K562 (cell line): ENCODE results near the gene MPRIP. TPM values are rescaled to one million over a fixed set of nuclear protein-coding genes. Genes with fewer than 3 reads are reported as not detected.
A peak's percentile ranks its signal among the peaks of the same experiment; 100 is the strongest.

ENCODE experiments used
- ATAC-seq: fragments of 200-7000 bp; cut with Tn5 transposase; 3 replicates; pipeline ENCODE4 v1.9.1; 2020; ENCODE audit warnings: moderate library complexity
- BruUV-seq: library from RNA; stranded (reverse); fragments of 400-500 nt; replicated peaks from 2 replicates; lab custom pipeline; 2021; lab: Mats Ljungman, UMichigan
- CTCF ChIA-PET: fragments of 300-600 bp; formaldehyde crosslinking; extraction: SDS; loops from one replicate; lab custom pipeline; 2021; ENCODE audit warnings: low intra/inter-chr PET ratio; lab: Yijun Ruan, JAX
- POLR2A ChIA-PET: fragments of 300-600, 350-650 bp; sonication (Branson Sonifier 250); formaldehyde crosslinking; extraction: SDS; loops from one replicate; lab custom pipeline; 2021; ENCODE audit warnings: antibody characterized with exemption, inconsistent platforms; lab: Yijun Ruan, JAX
- DNase-seq, 4 experiments: peaks; one replicate each; pipeline versions ENCODE4 v3.0.0 to v3.0.0-alpha.2; 2011 to 2018; ENCODE audit warnings: low spot score in 3 of 4, mixed read lengths in 3 of 4; ENCODE audit errors: extremely low read depth in 1 of 4
- FAIRE-seq: peaks from 2 replicates; lab custom pipeline; 2011; peaks lifted over from hg19 to GRCh38; lab: Jason Lieb, UNC
- H2AFZ ChIP-seq: 2 replicates; pipeline ENCODE4 v1.6.0; 2011; ENCODE audit warnings: low read depth, low read length, control low read depth, inconsistent platforms
- H3K27ac ChIP-seq: fragments of 200-600 bp; 3 replicates; pipeline ENCODE4 v1.8.0; 2011; ENCODE audit warnings: low read depth, mild to moderate bottlenecking, control low read depth, inconsistent platforms, low read length, moderate library complexity, mixed read lengths; ENCODE audit errors: extremely low read depth
- H3K27me3 ChIP-seq, 2 experiments: fragments of 300-600 bp in 1 of 2; 2 replicates in 1 of 2; 3 replicates in 1 of 2; pipeline versions ENCODE4 v1.6.0 to v1.8.0; 2011; ENCODE audit warnings: inconsistent platforms in 2 of 2, low read length in 2 of 2, mild to moderate bottlenecking in 1 of 2, mixed read lengths in 1 of 2, moderate library complexity in 1 of 2; ENCODE audit not compliant: control insufficient read depth in 2 of 2, insufficient read depth in 2 of 2
- H3K36me3 ChIP-seq: fragments of 300-600 bp; 3 replicates; pipeline ENCODE4 v1.8.0; 2011; ENCODE audit warnings: mild to moderate bottlenecking, low read length, inconsistent platforms; ENCODE audit not compliant: control insufficient read depth, insufficient read depth
- H3K4me1 ChIP-seq, 2 experiments: fragments of 200-600 bp in 1 of 2; replicated peaks in 1 of 2; 2 replicates in 1 of 2; 3 replicates in 1 of 2; pipeline versions ENCODE4 v1.5.1 to v1.8.0; 2011; ENCODE audit warnings: inconsistent platforms in 2 of 2, low read length in 2 of 2, mild to moderate bottlenecking in 1 of 2, mixed read lengths in 1 of 2, moderate library complexity in 1 of 2; ENCODE audit not compliant: control insufficient read depth in 2 of 2, insufficient read depth in 2 of 2
- H3K4me2 ChIP-seq: 2 replicates; pipeline ENCODE4 v1.6.1; 2011; ENCODE audit warnings: low read length, control low read depth, inconsistent platforms, mixed read lengths; ENCODE audit not compliant: insufficient read depth
- H3K4me3 ChIP-seq: fragments of 200-600 bp; sonication (generic), shearing (Covaris generic); 2 replicates; pipeline ENCODE4 v1.5.1; 2016; ENCODE audit warnings: control low read depth, inconsistent platforms
- H3K79me2 ChIP-seq: fragments of 200-600 bp; 3 replicates; pipeline ENCODE4 v1.8.0; 2011; ENCODE audit warnings: low read length, inconsistent platforms; ENCODE audit not compliant: control insufficient read depth, insufficient read depth
- H3K9ac ChIP-seq, 2 experiments: 2 replicates each; pipeline versions ENCODE4 v1.6.0 to v1.6.1; 2011; ENCODE audit warnings: low read depth in 2 of 2, low read length in 2 of 2, control low read depth in 1 of 2, inconsistent platforms in 1 of 2, mild to moderate bottlenecking in 1 of 2, mixed read lengths in 1 of 2; ENCODE audit not compliant: insufficient read depth in 1 of 2
- H3K9me1 ChIP-seq: one replicate; pipeline ENCODE4 v1.6.0; 2011; ENCODE audit warnings: inconsistent platforms, mild to moderate bottlenecking, low read length, moderate library complexity; ENCODE audit not compliant: control insufficient read depth, insufficient read depth
- H3K9me3 ChIP-seq: replicated peaks from 2 replicates; pipeline ENCODE4 v1.5.1; 2011; ENCODE audit warnings: low read depth, low read length, inconsistent platforms; ENCODE audit not compliant: control insufficient read depth, insufficient read depth
- H4K20me1 ChIP-seq: replicated peaks from 2 replicates; pipeline ENCODE4 v1.6.1; 2011; ENCODE audit warnings: low read length, inconsistent platforms, mixed read lengths; ENCODE audit not compliant: control insufficient read depth, insufficient read depth
- COPS2 ChIP-seq: fragments of 450-650 bp; conservative IDR thresholded peaks from 2 replicates; pipeline ENCODE4 v1.6.1; 2016; ENCODE audit warnings: mild to moderate bottlenecking, moderate library complexity
- CSDE1 ChIP-seq, 2 experiments: fragments of 450-650 bp; IDR thresholded peaks; 2 replicates each; pipeline ENCODE4 v1.6.1; 2016; ENCODE audit warnings: mild to moderate bottlenecking in 1 of 2
- FOXK2 ChIP-seq, 2 experiments: fragments of 450-650 bp; IDR thresholded peaks in 1 of 2; conservative IDR thresholded peaks in 1 of 2; 2 replicates each; pipeline ENCODE4 v1.6.1; 2016; ENCODE audit warnings: low read depth in 2 of 2, mild to moderate bottlenecking in 1 of 2
- MXI1 ChIP-seq: IDR thresholded peaks from 2 replicates; pipeline ENCODE4 v1.6.1; 2011; ENCODE audit warnings: low read depth, mild to moderate bottlenecking, improper control_type of control experiment, low read length
- POLR2G ChIP-seq: fragments of 200-400 bp; formaldehyde crosslinking; IDR thresholded peaks from 2 replicates; pipeline ENCODE4 v1.6.1; 2017; ENCODE audit warnings: low read depth, mild to moderate bottlenecking, antibody characterized with exemption, low read length, moderate library complexity
- RFX7 ChIP-seq: fragments of 250-450 bp; sonication (Bioruptor Pico); IDR thresholded peaks from 2 replicates; pipeline ENCODE4 v1.5.1; 2021; ENCODE audit warnings: mild to moderate bottlenecking
- ZFX ChIP-seq: sonication (generic); formaldehyde crosslinking; IDR thresholded peaks from 2 replicates; pipeline ENCODE4 v1.8.0; 2022; ENCODE audit warnings: mild to moderate bottlenecking, missing genetic modification reagents, moderate library complexity
- ZNF184 ChIP-seq: sonication (generic); formaldehyde crosslinking; IDR thresholded peaks from 2 replicates; pipeline ENCODE4 v1.5.0; 2020; ENCODE audit warnings: missing genetic modification reagents
- WGBS: fragments of 100-300 bp; shearing (Covaris generic); methylation state at CpG from one replicate; pipeline ENCODE4 v1.1.6; 2016; ENCODE audit warnings: low coverage, mixed read lengths; ENCODE audit not compliant: insufficient coverage; ENCODE audit errors: missing lambda C conversion rate; 5-methylcytosine and 5-hydroxymethylcytosine counted together
- in situ Hi-C: fragments of 300-500 bp; cut with MboI; formaldehyde crosslinking; loops from 4 replicates; pipeline ENCODE4 v1.15.0; 2018; ENCODE audit warnings: inconsistent platforms, mixed read lengths
- intact Hi-C: fragments of 100-400 bp; cut with micrococcal nuclease; formaldehyde crosslinking; loops from 2 replicates; pipeline ENCODE4 v1.14.2; 2022
- polyA plus RNA-seq, 8 experiments: library from polyadenylated mRNA; depleted of rRNA in 4 of 8; stranded (reverse) in 5 of 8; unstranded in 3 of 8; fragments of >200 nt; fragmentation: Nextera tagmentation in 2 of 8; fragmentation: Illumina TruSeq in 1 of 8; extraction: Ambion mirVana in 2 of 8; extraction: Trizol in 1 of 8; gene quantifications; 2 replicates each; pipeline versions ENCODE4 v1.2.1 to v1.2.3, GENCODE V29; 2011 to 2014; ENCODE audit warnings: inconsistent platforms in 1 of 8, missing spikeins in 1 of 8
- total RNA-seq, 7 experiments: library from RNA; depleted of rRNA in 6 of 7; stranded (reverse); fragments of >200 nt in 6 of 7; fragmentation: Illumina TruSeq in 2 of 7; extraction: Trizol in 2 of 7; gene quantifications; 2 replicates each; pipeline versions ENCODE4 v1.2.1 to v1.2.3, GENCODE V29; 2011 to 2021; ENCODE audit warnings: low replicate concordance in 1 of 7
- TF ChIP-seq, protein P1 (sequence below): fragments of 450-650 bp; IDR thresholded peaks from 2 replicates; pipeline ENCODE4 v1.6.1; 2016; ENCODE audit warnings: mild to moderate bottlenecking
- TF ChIP-seq, protein P2 (sequence below): fragments of 450-650 bp; IDR thresholded peaks from 2 replicates; pipeline ENCODE4 v1.6.1; 2018; ENCODE audit not compliant: partially characterized antibody

The MPRIP gene
- total and polyA plus RNA-seq, 9 of the 15 experiments (the other 6 are each of a cell fraction or from before 2014, with no cell fraction given), result 10.0 to 72.6 (median 30.1) TPM

DNA sequence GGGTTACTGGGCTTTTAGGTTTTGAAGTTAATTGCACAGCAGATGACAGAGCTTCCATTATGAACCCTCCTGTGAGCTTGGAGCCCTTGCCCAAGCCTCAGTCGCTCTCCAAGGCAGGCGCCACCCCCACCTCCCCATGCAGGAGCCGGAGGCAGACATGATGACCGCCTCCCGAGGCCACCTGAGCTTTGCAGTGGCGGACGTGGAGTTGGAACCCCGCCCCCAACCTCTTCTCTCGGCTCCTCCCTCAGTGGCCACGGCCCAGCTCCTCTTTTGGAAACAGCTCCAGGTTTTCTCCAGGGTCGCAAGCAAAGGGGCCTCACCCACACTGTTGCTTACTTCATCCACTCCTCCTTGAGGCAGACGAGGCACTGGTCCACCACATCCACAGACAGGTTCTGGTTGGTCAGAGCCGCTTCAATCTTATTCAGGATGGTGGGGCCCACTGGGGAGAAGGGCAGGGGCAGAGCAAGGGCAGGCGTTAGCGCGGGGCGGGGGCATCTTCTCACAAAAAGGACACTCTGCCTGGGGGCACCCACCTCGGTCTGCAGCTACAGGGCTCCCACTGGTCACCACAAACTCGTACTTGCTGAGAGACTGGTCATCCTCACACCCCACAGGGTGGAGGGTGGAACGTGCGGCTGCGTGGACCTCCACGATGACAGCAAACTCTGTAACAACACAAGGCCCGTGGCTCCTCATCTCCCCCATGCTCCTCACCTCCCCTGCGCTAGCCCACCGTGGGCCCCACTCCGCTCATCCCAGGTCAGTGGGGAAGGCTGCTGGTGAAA is 172.6 kb downstream of the MPRIP start:
- POLR2A ChIA-PET, result interaction anchor here (0.8 to 1.6 kb wide), 2 partner anchors 8 to 10 kb away, joined by 3 to 4 read pairs; no protein-coding TSS in a partner anchor
- FAIRE-seq, result no peak
- intact Hi-C loops, result no loop called here

DNA sequence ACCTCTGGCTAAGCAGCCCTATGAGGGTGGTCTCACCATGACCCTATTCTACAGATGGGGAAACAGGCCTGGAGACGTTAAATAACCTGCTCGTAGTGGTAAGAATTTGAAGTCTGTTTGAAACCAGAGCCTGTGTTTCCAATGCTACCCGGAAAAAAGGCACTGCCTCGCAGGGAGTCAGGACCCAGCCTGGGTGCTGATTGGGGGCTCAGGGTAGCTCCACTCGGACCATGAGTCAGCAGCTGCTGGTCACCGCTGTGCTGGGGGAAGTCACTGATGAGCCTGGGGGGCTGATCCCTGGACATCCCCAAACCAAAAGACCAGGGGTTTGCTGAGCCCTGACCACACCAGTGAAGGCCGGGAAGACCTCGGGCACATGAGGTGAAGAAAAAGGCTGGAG is 173.3 kb downstream of the MPRIP start:
- 77% methylated on average over 6 of the region's 8 CpGs for WGBS
- no peak for FAIRE-seq
- peaks cover 0 to 11% of the 10 kb centered on the region in 2 experiments; a peak in 2 of 5 replicates for H3K4me1 ChIP-seq
- ChIA-PET POLR2A (no interaction called here), CTCF (no interaction called here)
- in situ Hi-C loops, result no loop called here
- H3K4me2 ChIP-seq, result no peak overlapping the region
- H4K20me1 ChIP-seq, result no peaks in the 10 kb centered on the region; the same call in 1 of the 2 replicates
- H3K9ac ChIP-seq, result 0 out of 4 replicates have a peak overlapping the region, but pooled peaks of 1 of the 2 experiments have one; percentile 52
- ATAC-seq, result no peak
- DNase-seq, result no peak
- H3K27me3 ChIP-seq, result no peaks in the 10 kb centered on the region
- no peaks in the 10 kb centered on the region for H3K79me2 ChIP-seq
- no peak overlapping the region for H3K4me3 ChIP-seq
- H3K27ac ChIP-seq, result no peak overlapping the region
- H3K36me3 ChIP-seq, result peaks cover 71% of the 10 kb centered on the region; the same call in 2 of the 3 replicates
- no TSS peak for BruUV-seq
- intact Hi-C loops, result no loop called here
- H2AFZ ChIP-seq, result no peak overlapping the region
- H3K9me1 ChIP-seq, result no peaks in the 10 kb centered on the region
- H3K9me3 ChIP-seq, result no peaks in the 10 kb centered on the region
- no peak for TF ChIP-seq COPS2
- TF ChIP-seq, protein P1, sequence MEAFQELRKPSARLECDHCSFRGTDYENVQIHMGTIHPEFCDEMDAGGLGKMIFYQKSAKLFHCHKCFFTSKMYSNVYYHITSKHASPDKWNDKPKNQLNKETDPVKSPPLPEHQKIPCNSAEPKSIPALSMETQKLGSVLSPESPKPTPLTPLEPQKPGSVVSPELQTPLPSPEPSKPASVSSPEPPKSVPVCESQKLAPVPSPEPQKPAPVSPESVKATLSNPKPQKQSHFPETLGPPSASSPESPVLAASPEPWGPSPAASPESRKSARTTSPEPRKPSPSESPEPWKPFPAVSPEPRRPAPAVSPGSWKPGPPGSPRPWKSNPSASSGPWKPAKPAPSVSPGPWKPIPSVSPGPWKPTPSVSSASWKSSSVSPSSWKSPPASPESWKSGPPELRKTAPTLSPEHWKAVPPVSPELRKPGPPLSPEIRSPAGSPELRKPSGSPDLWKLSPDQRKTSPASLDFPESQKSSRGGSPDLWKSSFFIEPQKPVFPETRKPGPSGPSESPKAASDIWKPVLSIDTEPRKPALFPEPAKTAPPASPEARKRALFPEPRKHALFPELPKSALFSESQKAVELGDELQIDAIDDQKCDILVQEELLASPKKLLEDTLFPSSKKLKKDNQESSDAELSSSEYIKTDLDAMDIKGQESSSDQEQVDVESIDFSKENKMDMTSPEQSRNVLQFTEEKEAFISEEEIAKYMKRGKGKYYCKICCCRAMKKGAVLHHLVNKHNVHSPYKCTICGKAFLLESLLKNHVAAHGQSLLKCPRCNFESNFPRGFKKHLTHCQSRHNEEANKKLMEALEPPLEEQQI, result no peak
- no peak for TF ChIP-seq ZNF184 (CRISPR knock-in tag)
- TF ChIP-seq CSDE1 (IDR thresholded peaks at IDR 0.05), result no peak
- TF ChIP-seq, protein P2, sequence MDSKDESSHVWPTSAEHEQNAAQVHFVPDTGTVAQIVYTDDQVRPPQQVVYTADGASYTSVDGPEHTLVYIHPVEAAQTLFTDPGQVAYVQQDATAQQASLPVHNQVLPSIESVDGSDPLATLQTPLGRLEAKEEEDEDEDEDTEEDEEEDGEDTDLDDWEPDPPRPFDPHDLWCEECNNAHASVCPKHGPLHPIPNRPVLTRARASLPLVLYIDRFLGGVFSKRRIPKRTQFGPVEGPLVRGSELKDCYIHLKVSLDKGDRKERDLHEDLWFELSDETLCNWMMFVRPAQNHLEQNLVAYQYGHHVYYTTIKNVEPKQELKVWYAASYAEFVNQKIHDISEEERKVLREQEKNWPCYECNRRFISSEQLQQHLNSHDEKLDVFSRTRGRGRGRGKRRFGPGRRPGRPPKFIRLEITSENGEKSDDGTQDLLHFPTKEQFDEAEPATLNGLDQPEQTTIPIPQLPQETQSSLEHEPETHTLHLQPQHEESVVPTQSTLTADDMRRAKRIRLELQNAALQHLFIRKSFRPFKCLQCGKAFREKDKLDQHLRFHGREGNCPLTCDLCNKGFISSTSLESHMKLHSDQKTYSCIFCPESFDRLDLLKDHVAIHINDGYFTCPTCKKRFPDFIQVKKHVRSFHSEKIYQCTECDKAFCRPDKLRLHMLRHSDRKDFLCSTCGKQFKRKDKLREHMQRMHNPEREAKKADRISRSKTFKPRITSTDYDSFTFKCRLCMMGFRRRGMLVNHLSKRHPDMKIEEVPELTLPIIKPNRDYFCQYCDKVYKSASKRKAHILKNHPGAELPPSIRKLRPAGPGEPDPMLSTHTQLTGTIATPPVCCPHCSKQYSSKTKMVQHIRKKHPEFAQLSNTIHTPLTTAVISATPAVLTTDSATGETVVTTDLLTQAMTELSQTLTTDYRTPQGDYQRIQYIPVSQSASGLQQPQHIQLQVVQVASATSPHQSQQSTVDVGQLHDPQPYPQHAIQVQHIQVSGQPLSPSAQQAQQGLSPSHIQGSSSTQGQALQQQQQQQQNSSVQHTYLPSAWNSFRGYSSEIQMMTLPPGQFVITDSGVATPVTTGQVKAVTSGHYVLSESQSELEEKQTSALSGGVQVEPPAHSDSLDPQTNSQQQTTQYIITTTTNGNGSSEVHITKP, result no peak
- TF ChIP-seq RFX7, result no peak

More for the DNA sequence above, 172.6 kb downstream of the MPRIP start:
- DNase-seq (no peak), ATAC-seq (no peak)
- Histone ChIP-seq H3K9me1 (no peaks in the 10 kb centered on the region), H3K4me1 (peaks cover 0 to 11% of the 10 kb centered on the region in 2 experiments; a peak in 2 of 5 replicates), H3K4me3 (no peak overlapping the region), H4K20me1 (no peaks in the 10 kb centered on the region; the same call in 1 of the 2 replicates), H3K9me3 (no peaks in the 10 kb centered on the region), H3K36me3 (peaks cover 64% of the 10 kb centered on the region; the same call in 2 of the 3 replicates), H2AFZ (no peak overlapping the region), H3K9ac (no peak overlapping the region; a peak in 1 of 4 replicates), H3K79me2 (no peaks in the 10 kb centered on the region), H3K27ac (no peak overlapping the region), H3K27me3 (no peaks in the 10 kb centered on the region), H3K4me2 (no peak overlapping the region)
- TF ChIP-seq ZFX, result no peak
- TF ChIP-seq FOXK2 (conservative IDR thresholded peaks at IDR 0.05 in 1 of 2, IDR thresholded peaks at IDR 0.05 in 1 of 2; ENCODE audit: low read depth in 2 of 2), result no peak
- TF ChIP-seq MXI1, result no peak
- 0 out of 2 replicates have a peak, but pooled peaks have one; percentile 17 for TF ChIP-seq POLR2G
- 84% methylated on average over 17 of the region's 27 CpGs for WGBS
- in situ Hi-C loops, result no loop called here
- BruUV-seq, result no TSS peak
- CTCF ChIA-PET, result no interaction called here
